Activated B cell treated with CpG ODN at 0.5 μM for 24 hours (primary cell): Measurements from ENCODE around the gene TRIM15. TPM values are rescaled to one million over a fixed set of nuclear protein-coding genes. Genes with fewer than 3 reads are reported as not detected.
"Not testable (repeated sequence)": the region's sequence is repeated elsewhere in the genome, so short reads cannot be mapped to it uniquely, and the experiment has no call there.

ENCODE experiments used
- ATAC-seq: fragments of 200-7000 bp; cut with Tn5 transposase; one replicate; pipeline ENCODE4 v1.10.0; 2021; ENCODE audit warnings: low read depth, mild to moderate bottlenecking, moderate library complexity
- CTCF ChIA-PET: fragments of 350-600 bp; sonication (Branson Sonifier 250); formaldehyde crosslinking; loops from one replicate; lab custom pipeline; 2021; ENCODE audit warnings: antibody characterized with exemption; lab: Charles Lee
- POLR2A ChIA-PET: fragments of 350-600 bp; sonication (Branson Sonifier 250); formaldehyde crosslinking; loops from one replicate; lab custom pipeline; 2021; ENCODE audit warnings: antibody characterized with exemption; lab: Charles Lee
- DNase-seq: peaks from one replicate; pipeline ENCODE4 v3.0.0; 2022
- H3K27ac Mint-ChIP-seq: one replicate; pipeline ENCODE4 v1.8.0; 2020; ENCODE audit warnings: mixed read lengths
- H3K27me3 Mint-ChIP-seq: one replicate; pipeline ENCODE4 v1.8.0; 2021; ENCODE audit warnings: mixed read lengths
- H3K36me3 Mint-ChIP-seq: one replicate; pipeline ENCODE4 v1.8.0; 2021; ENCODE audit warnings: low read depth, mixed read lengths
- H3K4me1 Mint-ChIP-seq: one replicate; pipeline ENCODE4 v1.8.0; 2021; ENCODE audit warnings: mixed read lengths
- H3K4me3 Mint-ChIP-seq: one replicate; pipeline ENCODE4 v1.8.0; 2020; ENCODE audit warnings: mild to moderate bottlenecking, mixed read lengths
- H3K9me3 Mint-ChIP-seq: one replicate; pipeline ENCODE4 v1.8.0; 2020; ENCODE audit warnings: mixed read lengths
- CTCF ChIP-seq: fragments of 200-600 bp; IDR thresholded peaks from one replicate; pipeline ENCODE4 v1.8.0; 2022; ENCODE audit warnings: antibody characterized with exemption, mild to moderate bottlenecking
- intact Hi-C: fragments of 100-400 bp; cut with micrococcal nuclease; formaldehyde crosslinking; loops from one replicate; pipeline ENCODE4 v1.15.1; 2024
- total RNA-seq: library from RNA; stranded (reverse); gene quantifications from 2 replicates; pipeline ENCODE4 v1.2.3, GENCODE V29; 2022

TRIM15 gene
- total RNA-seq, 1 donor from 2014 or later = not detected

GRCh38 chr6:30163918-30164654, 740 bp downstream of the TRIM15 start:
- Mint-ChIP-seq H3K4me3 (no peak overlapping the region), H3K36me3 (no peaks in the 10 kb centered on the region), H3K4me1 (no peaks in the 10 kb centered on the region), H3K27ac (no peak overlapping the region), H3K27me3 (peaks cover 28% of the 10 kb centered on the region), H3K9me3 (peaks cover 2% of the 10 kb centered on the region)
- POLR2A ChIA-PET = no interaction called here
- no peak for DNase-seq
- ATAC-seq = no peak
- CTCF ChIA-PET = no interaction called here
- intact Hi-C loops = no loop called here
- TF ChIP-seq CTCF = no peak

GRCh38 chr6:30164714-30165113, 1.4 kb downstream of the TRIM15 start:
- ChIA-PET CTCF (no interaction called here), POLR2A (no interaction called here)
- ATAC-seq (no peak), DNase-seq (no peak)
- Mint-ChIP-seq H3K4me1 (no peaks in the 10 kb centered on the region), H3K4me3 (no peak overlapping the region), H3K36me3 (no peaks in the 10 kb centered on the region), H3K27ac (no peak overlapping the region), H3K27me3 (peaks cover 29% of the 10 kb centered on the region), H3K9me3 (peaks cover 2% of the 10 kb centered on the region)
- intact Hi-C loops = no loop called here
- TF ChIP-seq CTCF = no peak

GRCh38 chr6:30165238-30165637, 1.9 kb downstream of the TRIM15 start:
- H3K4me3 Mint-ChIP-seq, DNase-seq, CTCF ChIA-PET, POLR2A ChIA-PET, H3K27ac Mint-ChIP-seq, H3K4me1 Mint-ChIP-seq, ATAC-seq, H3K36me3 Mint-ChIP-seq, intact Hi-C loops, H3K9me3 Mint-ChIP-seq: not testable (repeated sequence)
- peaks cover 35% of the 10 kb centered on the region for H3K27me3 Mint-ChIP-seq

- H3K27ac Mint-ChIP-seq = no peak overlapping the region
- H3K36me3 Mint-ChIP-seq = no peaks in the 10 kb centered on the region
Measured at GRCh38 chr6:30167101-30167500, 3.8 kb downstream of the TRIM15 start.

GRCh38 chr6:30168741-30169140, 5.4 kb downstream of the TRIM15 start:
- intact Hi-C loops = no loop called here
- TF ChIP-seq CTCF = no peak
- no peaks in the 10 kb centered on the region for H3K36me3 Mint-ChIP-seq
- CTCF ChIA-PET = no interaction called here
- H3K9me3 Mint-ChIP-seq = peaks cover 2% of the 10 kb centered on the region
- H3K27ac Mint-ChIP-seq = no peak overlapping the region
- peaks cover 52% of the 10 kb centered on the region for H3K27me3 Mint-ChIP-seq
- POLR2A ChIA-PET = no interaction called here
- H3K4me3 Mint-ChIP-seq = no peak overlapping the region
- H3K4me1 Mint-ChIP-seq = peaks cover 8% of the 10 kb centered on the region
- no peak for DNase-seq
- no peak for ATAC-seq

More at GRCh38 chr6:30167101-30167500, 3.8 kb downstream of the TRIM15 start:
- intact Hi-C loops = no loop called here
- no peak for TF ChIP-seq CTCF
- POLR2A ChIA-PET = no interaction called here
- CTCF ChIA-PET = interaction anchor here (2.1 kb wide), 1 partner anchor 36 kb away, joined by 5 read pairs; no protein-coding TSS in a partner anchor
- H3K9me3 Mint-ChIP-seq = peaks cover 2% of the 10 kb centered on the region
- ATAC-seq = no peak
- peaks cover 8% of the 10 kb centered on the region for H3K4me1 Mint-ChIP-seq
- H3K4me3 Mint-ChIP-seq = no peak overlapping the region
- DNase-seq = no peak
- peaks cover 45% of the 10 kb centered on the region for H3K27me3 Mint-ChIP-seq
